T47D (cell line): ENCODE results near the gene RASGRF1.

Experiments used
- DNase-seq, 2 experiments: peaks; one replicate each; pipeline versions ENCODE4 v3.0.0 to v3.0.0-alpha.2; 2011 to 2012; ENCODE audit warnings: low read depth in 1 of 2, low spot score in 1 of 2
- JUND ChIP-seq: IDR thresholded peaks from 2 replicates; pipeline ENCODE4 v1.6.1; 2012; ENCODE audit warnings: low read depth
- in situ Hi-C: cut with HindIII; loops from 2 replicates; pipeline ENCODE4 v1.10.0; 2016; ENCODE audit warnings: low sequenced_read_pairs, low pct_unique_long_range_greater_than_20kb

RASGRF1 gene

GRCh38 chr15:78988361-78988911, 102.1 kb downstream of the RASGRF1 start:
- no peak for TF ChIP-seq JUND
- peak in 1 of 2 experiments; percentile 18 for DNase-seq
- in situ Hi-C loops = no loop called here

GRCh38 chr15:78987556-78988360, 102.8 kb downstream of the RASGRF1 start:
- in situ Hi-C loops = no loop called here
- TF ChIP-seq JUND = no peak
- DNase-seq = no peak

- in situ Hi-C loops = no loop called here
- no peak for DNase-seq
- no peak for TF ChIP-seq JUND
These were observed 104.6 kb downstream of the RASGRF1 start for GRCh38 chr15:78985859-78986475.

GRCh38 chr15:78984041-78984440, 106.5 kb downstream of the RASGRF1 start:
- no peak for DNase-seq
- in situ Hi-C loops = no loop called here
- TF ChIP-seq JUND = no peak

GRCh38 chr15:78983146-78983918, 107.2 kb downstream of the RASGRF1 start:
- no peak for DNase-seq
- TF ChIP-seq JUND = no peak
- in situ Hi-C loops = no loop called here

- in situ Hi-C loops = no loop called here
- no peak for TF ChIP-seq JUND
- DNase-seq = no peak
These were observed 107.8 kb downstream of the RASGRF1 start for GRCh38 chr15:78982736-78983135.

- TF ChIP-seq JUND = no peak
- in situ Hi-C loops = no loop called here
- DNase-seq = no peak
These were observed 108.9 kb downstream of the RASGRF1 start for GRCh38 chr15:78981532-78982313.

- no peak for TF ChIP-seq JUND
- in situ Hi-C loops = no loop called here
- DNase-seq = peak; percentile 74 to 93
These were observed 110.9 kb downstream of the RASGRF1 start for GRCh38 chr15:78979456-78980320.

- TF ChIP-seq JUND = no peak
- in situ Hi-C loops = no loop called here
- no peak for DNase-seq
These were observed 111.9 kb downstream of the RASGRF1 start for GRCh38 chr15:78978601-78979179.

- in situ Hi-C loops = no loop called here
- no peak for TF ChIP-seq JUND
- no peak for DNase-seq
These were observed 112.8 kb downstream of the RASGRF1 start for GRCh38 chr15:78977591-78978347.
